Measurements from ENCODE around the gene STX3.

DNA sequence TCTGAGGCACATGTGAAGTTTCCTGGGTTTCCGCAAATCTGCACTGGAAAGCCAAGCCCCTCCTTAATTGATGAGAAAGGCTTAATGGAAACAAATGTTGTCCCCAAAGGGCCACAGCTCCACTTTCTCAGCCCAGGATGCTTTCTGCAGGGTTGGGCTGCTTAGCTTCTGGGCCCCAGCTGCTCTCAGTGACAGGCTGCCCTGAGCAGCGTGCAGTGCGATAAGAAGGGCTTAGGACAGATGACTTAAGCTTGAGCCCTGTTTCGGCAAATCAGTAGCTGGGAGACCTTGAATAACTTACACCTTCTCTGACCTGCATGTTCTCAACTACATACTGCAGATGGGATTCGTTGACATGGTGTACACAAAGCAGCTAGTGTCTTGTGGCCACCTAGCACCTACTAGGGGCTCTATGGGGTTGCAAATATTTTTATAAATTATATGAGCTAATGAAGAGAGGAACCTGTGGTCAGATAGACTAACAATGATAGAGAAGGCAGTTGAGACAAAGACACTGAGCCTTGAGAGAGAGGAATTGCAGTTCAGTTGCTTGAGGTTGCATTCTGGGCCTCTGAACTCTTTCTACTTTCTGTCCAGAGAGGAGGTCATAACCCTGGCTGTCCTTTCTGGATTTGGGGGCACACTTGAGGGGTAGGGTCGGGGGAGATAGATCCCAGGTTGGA, 11.5 kb downstream of the STX3 start:
- TF ChIP-seq, protein P1, sequence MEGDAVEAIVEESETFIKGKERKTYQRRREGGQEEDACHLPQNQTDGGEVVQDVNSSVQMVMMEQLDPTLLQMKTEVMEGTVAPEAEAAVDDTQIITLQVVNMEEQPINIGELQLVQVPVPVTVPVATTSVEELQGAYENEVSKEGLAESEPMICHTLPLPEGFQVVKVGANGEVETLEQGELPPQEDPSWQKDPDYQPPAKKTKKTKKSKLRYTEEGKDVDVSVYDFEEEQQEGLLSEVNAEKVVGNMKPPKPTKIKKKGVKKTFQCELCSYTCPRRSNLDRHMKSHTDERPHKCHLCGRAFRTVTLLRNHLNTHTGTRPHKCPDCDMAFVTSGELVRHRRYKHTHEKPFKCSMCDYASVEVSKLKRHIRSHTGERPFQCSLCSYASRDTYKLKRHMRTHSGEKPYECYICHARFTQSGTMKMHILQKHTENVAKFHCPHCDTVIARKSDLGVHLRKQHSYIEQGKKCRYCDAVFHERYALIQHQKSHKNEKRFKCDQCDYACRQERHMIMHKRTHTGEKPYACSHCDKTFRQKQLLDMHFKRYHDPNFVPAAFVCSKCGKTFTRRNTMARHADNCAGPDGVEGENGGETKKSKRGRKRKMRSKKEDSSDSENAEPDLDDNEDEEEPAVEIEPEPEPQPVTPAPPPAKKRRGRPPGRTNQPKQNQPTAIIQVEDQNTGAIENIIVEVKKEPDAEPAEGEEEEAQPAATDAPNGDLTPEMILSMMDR (conservative IDR thresholded peaks at IDR 0.05 in 1 of 2, IDR thresholded peaks at IDR 0.05 in 1 of 2; ENCODE audit: extremely low read depth in 1 of 2, insufficient read depth in 1 of 2, low read depth in 1 of 2, low read length in 2 of 2): no peak
- no peak for TF ChIP-seq EZH2 (IDR thresholded peaks at IDR 0.05; ENCODE audit: borderline replicate concordance, low read length)

All from mammary epithelial cell (primary cell).